Natural killer cell treated with Interleukin-12 subunit alpha and Interleukin-12 subunit beta and Interleukin-15 and Interleukin-18, amount 100 ng/mL, for 72 hours (primary cell): ENCODE results near the gene THAP3. TPM values are rescaled to one million over a fixed set of nuclear protein-coding genes. Genes with fewer than 3 reads are reported as not detected.

Source experiments
- ATAC-seq, 2 donors: fragments of 150-1000 bp; cut with Tn5 transposase in 1 of 2; sonication (Bioruptor Pico), chemical (Tn5 transposase) in 1 of 2; 2 replicates each; pipeline ENCODE4 v1.10.0; 2021
- DNase-seq: peaks from one replicate; pipeline ENCODE4 v3.0.0; 2022; ENCODE audit warnings: low spot score
- H3K27ac Mint-ChIP-seq, 2 donors: 1 replicate in 1 of 2; 2 replicates in 1 of 2; pipeline ENCODE4 v1.8.0; 2022; ENCODE audit warnings: mixed read lengths in 2 of 2, mild to moderate bottlenecking in 1 of 2, moderate library complexity in 1 of 2
- H3K27me3 Mint-ChIP-seq, 2 donors: 1 replicate in 1 of 2; 2 replicates in 1 of 2; pipeline ENCODE4 v1.8.0; 2022; ENCODE audit warnings: mixed read lengths in 2 of 2
- H3K36me3 Mint-ChIP-seq: one replicate; pipeline ENCODE4 v1.8.0; 2022; ENCODE audit warnings: mixed read lengths
- H3K4me1 Mint-ChIP-seq, 2 donors: 1 replicate in 1 of 2; 2 replicates in 1 of 2; pipeline ENCODE4 v1.8.0; 2022; ENCODE audit warnings: low read depth in 2 of 2, mixed read lengths in 2 of 2, mild to moderate bottlenecking in 1 of 2
- H3K4me3 Mint-ChIP-seq: one replicate; pipeline ENCODE4 v1.8.0; 2022; ENCODE audit warnings: mixed read lengths
- H3K9me3 Mint-ChIP-seq: 2 replicates; pipeline ENCODE4 v1.8.0; 2022; ENCODE audit warnings: mixed read lengths
- total RNA-seq, 2 donors: library from RNA; stranded (reverse); gene quantifications; one replicate each; pipeline ENCODE4 v1.2.3, GENCODE V29; 2022

Gene THAP3
- total RNA-seq, 2 donors from 2014 or later, result 18.7 to 33.2 TPM

- H3K36me3 Mint-ChIP-seq, result no peaks in the 10 kb centered on the region
- H3K9me3 Mint-ChIP-seq, result no peaks in the 10 kb centered on the region
- H3K4me3 Mint-ChIP-seq, result no peak overlapping the region
- no peak overlapping the region for H3K27ac Mint-ChIP-seq
- H3K27me3 Mint-ChIP-seq, result no peaks in the 10 kb centered on the region
- DNase-seq (no peak), ATAC-seq (no peak)
- H3K4me1 Mint-ChIP-seq, result peaks cover 25 to 30% of the 10 kb centered on the region in 2 donors
Observed at GRCh38 chr1:6585841-6586240, 38.8 kb upstream of the THAP3 start.

GRCh38 chr1:6586404-6586816 is 38.3 kb upstream of the THAP3 start:
- Mint-ChIP-seq H3K4me1 (peaks cover 27 to 29% of the 10 kb centered on the region in 2 donors), H3K36me3 (no peaks in the 10 kb centered on the region), H3K27me3 (no peaks in the 10 kb centered on the region), H3K9me3 (no peaks in the 10 kb centered on the region), H3K4me3 (no peak overlapping the region), H3K27ac (no peak overlapping the region)
- no peak for DNase-seq
- ATAC-seq, result no peak

- Mint-ChIP-seq H3K36me3 (no peaks in the 10 kb centered on the region), H3K27me3 (no peaks in the 10 kb centered on the region), H3K27ac (no peak overlapping the region), H3K4me3 (no peak overlapping the region), H3K9me3 (no peaks in the 10 kb centered on the region), H3K4me1 (peaks cover 21% of the 10 kb centered on the region in 2 donors)
- ATAC-seq, result no peak
- no peak for DNase-seq
Observed at GRCh38 chr1:6587261-6588005, 37.2 kb upstream of the THAP3 start.

- Mint-ChIP-seq H3K36me3 (no peaks in the 10 kb centered on the region), H3K4me1 (peaks cover 20 to 21% of the 10 kb centered on the region in 2 donors), H3K9me3 (no peaks in the 10 kb centered on the region), H3K4me3 (no peak overlapping the region), H3K27me3 (no peaks in the 10 kb centered on the region), H3K27ac (no peak overlapping the region)
- ATAC-seq (no peak), DNase-seq (no peak)
Observed at GRCh38 chr1:6588128-6588892, 36.4 kb upstream of the THAP3 start.

GRCh38 chr1:6588893-6589520 is 35.7 kb upstream of the THAP3 start:
- Mint-ChIP-seq H3K27ac (no peak overlapping the region), H3K36me3 (no peaks in the 10 kb centered on the region), H3K27me3 (no peaks in the 10 kb centered on the region), H3K9me3 (no peaks in the 10 kb centered on the region), H3K4me3 (no peak overlapping the region), H3K4me1 (peaks cover 20 to 24% of the 10 kb centered on the region in 2 donors)
- DNase-seq, result no peak
- ATAC-seq, result no peak

- no peak for ATAC-seq
- no peak for DNase-seq
- Mint-ChIP-seq H3K36me3 (no peaks in the 10 kb centered on the region), H3K9me3 (no peaks in the 10 kb centered on the region), H3K4me3 (no peak overlapping the region), H3K27ac (no peak overlapping the region), H3K4me1 (peaks cover 12 to 16% of the 10 kb centered on the region in 2 donors), H3K27me3 (no peaks in the 10 kb centered on the region)
Observed at GRCh38 chr1:6590046-6590445, 34.6 kb upstream of the THAP3 start.

GRCh38 chr1:6591222-6591621 is 33.4 kb upstream of the THAP3 start:
- peak; percentile 25 to 44 for ATAC-seq
- no peaks in the 10 kb centered on the region for H3K36me3 Mint-ChIP-seq

GRCh38 chr1:6591644-6592043 is 33.0 kb upstream of the THAP3 start:
- peak in 1 of 2 donors; percentile 4 for ATAC-seq
- Mint-ChIP-seq H3K27ac (no peak overlapping the region), H3K9me3 (no peaks in the 10 kb centered on the region), H3K4me1 (peaks cover 11 to 28% of the 10 kb centered on the region in 2 donors), H3K36me3 (no peaks in the 10 kb centered on the region), H3K27me3 (no peaks in the 10 kb centered on the region), H3K4me3 (no peak overlapping the region)
- no peak for DNase-seq

More at GRCh38 chr1:6591222-6591621, 33.4 kb upstream of the THAP3 start:
- no peaks in the 10 kb centered on the region for H3K27me3 Mint-ChIP-seq
- H3K27ac Mint-ChIP-seq, result no peak overlapping the region
- no peaks in the 10 kb centered on the region for H3K9me3 Mint-ChIP-seq
- peak overlapping the region; percentile 20 for H3K4me3 Mint-ChIP-seq
- no peak for DNase-seq
- H3K4me1 Mint-ChIP-seq, result peaks cover 11 to 26% of the 10 kb centered on the region in 2 donors

- no peak for DNase-seq
- no peaks in the 10 kb centered on the region for H3K36me3 Mint-ChIP-seq
- H3K27me3 Mint-ChIP-seq, result no peaks in the 10 kb centered on the region
- H3K27ac Mint-ChIP-seq, result no peak overlapping the region
- no peaks in the 10 kb centered on the region for H3K9me3 Mint-ChIP-seq
- peaks cover 11 to 28% of the 10 kb centered on the region in 2 donors for H3K4me1 Mint-ChIP-seq
- no peak overlapping the region for H3K4me3 Mint-ChIP-seq
- ATAC-seq, result peak in 1 of 2 donors; percentile 25
Observed at GRCh38 chr1:6592441-6592840, 32.2 kb upstream of the THAP3 start.

- Mint-ChIP-seq H3K36me3 (no peaks in the 10 kb centered on the region), H3K4me3 (no peak overlapping the region), H3K27me3 (no peaks in the 10 kb centered on the region), H3K27ac (no peak overlapping the region), H3K9me3 (no peaks in the 10 kb centered on the region), H3K4me1 (peaks cover 11 to 28% of the 10 kb centered on the region in 2 donors)
- DNase-seq (no peak), ATAC-seq (no peak)
Observed at GRCh38 chr1:6592865-6593593, 31.6 kb upstream of the THAP3 start.

- ATAC-seq, result no peak
- Mint-ChIP-seq H3K36me3 (no peaks in the 10 kb centered on the region), H3K9me3 (no peaks in the 10 kb centered on the region), H3K27me3 (no peaks in the 10 kb centered on the region), H3K4me1 (peaks cover 14 to 31% of the 10 kb centered on the region in 2 donors), H3K27ac (no peak overlapping the region), H3K4me3 (no peak overlapping the region)
- DNase-seq, result no peak
Observed at GRCh38 chr1:6593810-6594209, 30.9 kb upstream of the THAP3 start.

GRCh38 chr1:6594977-6595740 is 29.5 kb upstream of the THAP3 start:
- Mint-ChIP-seq H3K36me3 (no peaks in the 10 kb centered on the region), H3K4me3 (no peak overlapping the region), H3K9me3 (no peaks in the 10 kb centered on the region), H3K27ac (no peak overlapping the region), H3K27me3 (no peaks in the 10 kb centered on the region), H3K4me1 (peaks cover 25 to 41% of the 10 kb centered on the region in 2 donors)
- ATAC-seq (no peak), DNase-seq (no peak)

- Mint-ChIP-seq H3K4me3 (no peak overlapping the region), H3K4me1 (peaks cover 26 to 42% of the 10 kb centered on the region in 2 donors), H3K36me3 (no peaks in the 10 kb centered on the region), H3K27me3 (no peaks in the 10 kb centered on the region), H3K27ac (peak overlapping the region in 1 of 2 donors; percentile 58), H3K9me3 (no peaks in the 10 kb centered on the region)
- ATAC-seq (no peak), DNase-seq (no peak)
Observed at GRCh38 chr1:6596351-6596750, 28.3 kb upstream of the THAP3 start.
